Hepatocyte (in vitro differentiated cells): ENCODE measurements around the gene ESRRA.

Source experiments
- EZH2phosphoT487 ChIP-seq: fragments of 200-600 bp; sonication (generic); IDR thresholded peaks from one replicate; pipeline ENCODE4 v1.6.1; 2018; ENCODE audit warnings: antibody characterized with exemption, mild to moderate bottlenecking, low read depth, moderate library complexity; ENCODE audit not compliant: unreplicated experiment, severe bottlenecking
- TF ChIP-seq, protein P1 (sequence below): fragments of 200-600 bp; sonication (generic); IDR thresholded peaks from 2 replicates; pipeline ENCODE4 v1.5.1; 2016; ENCODE audit warnings: antibody characterized with exemption, mild to moderate bottlenecking; ENCODE audit not compliant: poor library complexity

- TF ChIP-seq, protein P1, sequence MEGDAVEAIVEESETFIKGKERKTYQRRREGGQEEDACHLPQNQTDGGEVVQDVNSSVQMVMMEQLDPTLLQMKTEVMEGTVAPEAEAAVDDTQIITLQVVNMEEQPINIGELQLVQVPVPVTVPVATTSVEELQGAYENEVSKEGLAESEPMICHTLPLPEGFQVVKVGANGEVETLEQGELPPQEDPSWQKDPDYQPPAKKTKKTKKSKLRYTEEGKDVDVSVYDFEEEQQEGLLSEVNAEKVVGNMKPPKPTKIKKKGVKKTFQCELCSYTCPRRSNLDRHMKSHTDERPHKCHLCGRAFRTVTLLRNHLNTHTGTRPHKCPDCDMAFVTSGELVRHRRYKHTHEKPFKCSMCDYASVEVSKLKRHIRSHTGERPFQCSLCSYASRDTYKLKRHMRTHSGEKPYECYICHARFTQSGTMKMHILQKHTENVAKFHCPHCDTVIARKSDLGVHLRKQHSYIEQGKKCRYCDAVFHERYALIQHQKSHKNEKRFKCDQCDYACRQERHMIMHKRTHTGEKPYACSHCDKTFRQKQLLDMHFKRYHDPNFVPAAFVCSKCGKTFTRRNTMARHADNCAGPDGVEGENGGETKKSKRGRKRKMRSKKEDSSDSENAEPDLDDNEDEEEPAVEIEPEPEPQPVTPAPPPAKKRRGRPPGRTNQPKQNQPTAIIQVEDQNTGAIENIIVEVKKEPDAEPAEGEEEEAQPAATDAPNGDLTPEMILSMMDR = no peak
- TF ChIP-seq EZH2phosphoT487 = no peak
These were observed 6.1 kb upstream of the ESRRA start for GRCh38 chr11:64298966-64299846.
